Measurements from ENCODE around the gene RUNX3. TPM values are rescaled to one million over a fixed set of nuclear protein-coding genes. Genes with fewer than 3 reads are reported as not detected.

Gene RUNX3
- total and polyA plus RNA-seq, 2 of the 8 experiments (the other 6 are each of a cell fraction or from before 2014, with no cell fraction given), result 0.62 to 0.82 TPM

DNA sequence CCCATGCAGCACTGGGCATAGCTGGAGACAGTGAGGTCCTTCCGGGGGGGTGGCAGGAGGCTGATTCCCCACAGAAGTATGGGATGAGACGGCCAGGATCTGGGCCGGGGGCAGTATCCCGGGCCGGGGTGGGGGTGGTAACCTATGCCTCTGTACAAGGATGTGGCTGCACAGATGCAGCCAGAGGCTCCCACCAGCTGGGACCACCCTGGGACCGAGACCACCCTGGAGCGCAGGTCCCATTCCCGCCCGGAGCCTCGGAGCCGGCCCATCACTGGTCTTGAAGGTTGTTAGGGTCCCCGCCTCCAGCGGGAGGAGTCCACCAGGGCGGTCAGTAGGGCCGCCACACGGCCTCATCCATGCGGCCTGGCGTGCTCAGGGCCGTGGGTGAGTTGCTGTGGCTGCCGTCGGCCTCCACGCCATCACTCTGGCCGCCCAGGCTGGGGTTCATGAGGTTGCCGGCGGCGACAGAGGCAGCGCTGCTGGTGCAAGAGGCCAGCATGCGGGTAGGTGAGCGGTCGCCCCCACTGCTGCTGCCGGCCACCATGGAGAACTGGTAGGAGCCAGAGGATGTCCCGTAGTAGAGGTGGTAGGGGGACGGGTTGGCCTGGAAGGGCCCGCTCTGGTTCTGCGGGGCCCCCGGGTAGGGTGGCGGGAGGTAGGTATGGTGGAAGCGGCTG is 28.1 kb downstream of the RUNX3 start:
- WGBS, 2 experiments (ENCODE audit: extremely low coverage in 1 of 2, insufficient coverage in 1 of 2, insufficient read length in 1 of 2, insufficient replicate concordance in 2 of 2, low coverage in 1 of 2, low lambda C conversion rate in 2 of 2, missing lambda C conversion rate in 1 of 2), result 93% methylated on average over 33 of the region's 38 CpGs; no CpG with 5 or more reads in 1 of the 2 experiments
- H3K4me1 ChIP-seq (replicated peaks in 1 of 4; ENCODE audit: control insufficient read depth in 3 of 4, insufficient read depth in 4 of 4, low read length in 3 of 4), result no peaks in the 10 kb centered on the region; a peak in 2 of 7 replicates
- no peak overlapping the region for H2BK15ac ChIP-seq (ENCODE audit: low read length)
- H3K4ac ChIP-seq (replicated peaks; ENCODE audit: insufficient read length, low read depth, low read length), result no peak overlapping the region
- H3K23ac ChIP-seq (ENCODE audit: insufficient read length), result no peak overlapping the region
- no peaks in the 10 kb centered on the region for H3K79me2 ChIP-seq (ENCODE audit: control insufficient read depth in 1 of 2, insufficient read depth in 2 of 2, low read length in 2 of 2)
- ChIA-PET CTCF (ENCODE audit: partially characterized antibody) (interaction anchor here (0.6 to 1.1 kb wide), 4 partner anchors 9 to 486 kb away, joined by 3 to 6 read pairs (median 4); partner anchors contain the start of gene NIPAL3), POLR2A (ENCODE audit: partially characterized antibody) (no interaction called here)
- H4K91ac ChIP-seq (replicated peaks; ENCODE audit: insufficient read length, low read length), result no peak overlapping the region
- H2AK5ac ChIP-seq (ENCODE audit: low read depth, low read length), result peak overlapping the region; percentile 53; the same call in 1 of the 2 replicates
- peak overlapping the region; percentile 46; the same call in 1 of the 2 replicates for H4K8ac ChIP-seq (ENCODE audit: extremely low read depth, insufficient read depth, low read length)
- no peak overlapping the region for H3K4me3 ChIP-seq (ENCODE audit: extremely low read depth in 1 of 4, insufficient read depth in 2 of 4, low read depth in 3 of 4, low read length in 4 of 4)
- no peaks in the 10 kb centered on the region for H3K9me3 ChIP-seq (ENCODE audit: insufficient read depth in 2 of 2, low read depth in 1 of 2, low read length in 1 of 2)
- H3K14ac ChIP-seq (ENCODE audit: insufficient read length), result no peak overlapping the region
- no peak overlapping the region for H3K9ac ChIP-seq (replicated peaks in 1 of 4; ENCODE audit: extremely low read depth in 1 of 4, low read depth in 3 of 4, low read length in 3 of 4)
- H2BK5ac ChIP-seq (ENCODE audit: low read depth, low read length), result no peak overlapping the region
- H2BK20ac ChIP-seq (ENCODE audit: low read length), result no peak overlapping the region
- FAIRE-seq, result no peak
- no peaks in the 10 kb centered on the region for H3K36me3 ChIP-seq (ENCODE audit: control insufficient read depth in 2 of 4, insufficient read depth in 4 of 4, low read length in 3 of 4)
- H3K79me1 ChIP-seq (ENCODE audit: low read depth, low read length), result no peaks in the 10 kb centered on the region
- no peak overlapping the region for H3K56ac ChIP-seq (replicated peaks; ENCODE audit: insufficient read length, low read depth, low read length)
- H2AFZ ChIP-seq (ENCODE audit: low read length), result no peak overlapping the region
- H3K4me2 ChIP-seq (ENCODE audit: insufficient read depth in 1 of 2, low read depth in 2 of 2, low read length in 2 of 2), result no peak overlapping the region
- no peaks in the 10 kb centered on the region for H3K27me3 ChIP-seq (replicated peaks in 1 of 4; ENCODE audit: control insufficient read depth in 3 of 4, extremely low read depth in 1 of 4, insufficient read depth in 3 of 4, low read length in 3 of 4)
- no peak for DNase-seq (ENCODE audit: low read depth in 1 of 2, low spot score in 2 of 2)
- no peaks in the 10 kb centered on the region for H4K20me1 ChIP-seq (replicated peaks in 1 of 2; ENCODE audit: control insufficient read depth in 1 of 2, insufficient read depth in 2 of 2, low read length in 2 of 2)
- H4K5ac ChIP-seq (ENCODE audit: insufficient read length, low read depth, low read length), result no peak overlapping the region
- no peaks in the 10 kb centered on the region for H3K23me2 ChIP-seq (ENCODE audit: low read depth, low read length)
- H2BK120ac ChIP-seq (replicated peaks; ENCODE audit: low read depth, low read length), result no peak overlapping the region
- no peak overlapping the region for H3K27ac ChIP-seq (ENCODE audit: low read depth, low read length)
- H2BK12ac ChIP-seq (ENCODE audit: low read depth, low read length), result no peak overlapping the region
- no peak overlapping the region for H3K18ac ChIP-seq (ENCODE audit: extremely low read depth, low read length)
- TF ChIP-seq CEBPB (IDR thresholded peaks at IDR 0.05; ENCODE audit: low read depth, low read length) (no peak), CHD1 (IDR thresholded peaks at IDR 0.05; ENCODE audit: low read depth, low read length) (no peak), POLR2A (IDR thresholded peaks at IDR 0.05; ENCODE audit: control extremely low read depth in 1 of 2, low read depth in 2 of 2, low read length in 2 of 2) (no peak), FOSL1 (IDR thresholded peaks at IDR 0.05; ENCODE audit: insufficient read depth, low read depth, low read length) (no peak), HDAC6 (IDR thresholded peaks at IDR 0.05; ENCODE audit: low read depth, low read length) (no peak), EP300 (IDR thresholded peaks at IDR 0.05; ENCODE audit: borderline replicate concordance in 1 of 2, low read depth in 2 of 2, low read length in 2 of 2) (no peak), SIN3A (conservative IDR thresholded peaks at IDR 0.05 in 1 of 2, IDR thresholded peaks at IDR 0.05 in 1 of 2; ENCODE audit: low read depth in 1 of 2, low read length in 2 of 2) (no peak), CHD2 (IDR thresholded peaks at IDR 0.05; ENCODE audit: low read length) (no peak), SRF (IDR thresholded peaks at IDR 0.05; ENCODE audit: low read depth, low read length) (no peak), TAF7 (optimal IDR thresholded peaks at IDR 0.05; ENCODE audit: borderline replicate concordance, low read depth, low read length) (no peak), RAD21 (IDR thresholded peaks at IDR 0.05 in 1 of 2, conservative IDR thresholded peaks at IDR 0.05 in 1 of 2; ENCODE audit: low read depth in 2 of 2, low read length in 2 of 2) (no peak)

Measured in H1 (cell line).